Uterus (tissue), 2 donors: ENCODE measurements around the gene ARL13A.

Experiments used
- POLR2A ChIP-seq, 2 donors: fragments of 450-650 bp; IDR thresholded peaks; one replicate each; pipeline ENCODE4 v1.6.1; 2016; ENCODE audit warnings: antibody characterized with exemption in 2 of 2, mild to moderate bottlenecking in 1 of 2, moderate library complexity in 1 of 2
- TF ChIP-seq, protein P1 (sequence below), 4 experiments: fragments of 200-600 bp in 2 of 4; fragments of 450-650 bp in 2 of 4; sonication (generic) in 2 of 4; IDR thresholded peaks; one replicate each; pipeline ENCODE4 v1.5.1; 2016 to 2019; ENCODE audit warnings: antibody characterized with exemption in 4 of 4, mild to moderate bottlenecking in 2 of 4, moderate library complexity in 1 of 4

DNA sequence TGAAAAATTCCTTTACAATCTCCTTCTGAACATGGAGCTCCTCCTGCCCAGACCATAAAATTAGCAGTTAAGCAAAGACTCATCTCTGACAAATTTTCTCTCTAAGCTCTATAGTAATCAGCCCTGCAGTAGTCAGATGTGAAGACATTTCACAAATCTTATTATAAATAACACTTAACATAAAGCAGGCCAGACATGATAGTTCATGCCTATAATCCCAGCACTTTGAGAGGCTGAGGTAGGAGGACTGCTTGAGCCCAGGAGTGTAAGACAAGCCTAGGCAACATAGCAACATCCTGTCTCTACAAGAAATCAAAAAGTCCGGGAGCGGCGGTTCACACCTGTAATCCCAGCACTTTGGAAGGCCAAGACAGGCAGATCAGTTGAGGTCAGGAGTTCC is 52.5 kb downstream of the ARL13A start:
- TF ChIP-seq, protein P1, sequence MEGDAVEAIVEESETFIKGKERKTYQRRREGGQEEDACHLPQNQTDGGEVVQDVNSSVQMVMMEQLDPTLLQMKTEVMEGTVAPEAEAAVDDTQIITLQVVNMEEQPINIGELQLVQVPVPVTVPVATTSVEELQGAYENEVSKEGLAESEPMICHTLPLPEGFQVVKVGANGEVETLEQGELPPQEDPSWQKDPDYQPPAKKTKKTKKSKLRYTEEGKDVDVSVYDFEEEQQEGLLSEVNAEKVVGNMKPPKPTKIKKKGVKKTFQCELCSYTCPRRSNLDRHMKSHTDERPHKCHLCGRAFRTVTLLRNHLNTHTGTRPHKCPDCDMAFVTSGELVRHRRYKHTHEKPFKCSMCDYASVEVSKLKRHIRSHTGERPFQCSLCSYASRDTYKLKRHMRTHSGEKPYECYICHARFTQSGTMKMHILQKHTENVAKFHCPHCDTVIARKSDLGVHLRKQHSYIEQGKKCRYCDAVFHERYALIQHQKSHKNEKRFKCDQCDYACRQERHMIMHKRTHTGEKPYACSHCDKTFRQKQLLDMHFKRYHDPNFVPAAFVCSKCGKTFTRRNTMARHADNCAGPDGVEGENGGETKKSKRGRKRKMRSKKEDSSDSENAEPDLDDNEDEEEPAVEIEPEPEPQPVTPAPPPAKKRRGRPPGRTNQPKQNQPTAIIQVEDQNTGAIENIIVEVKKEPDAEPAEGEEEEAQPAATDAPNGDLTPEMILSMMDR (IDR thresholded peaks at IDR 0.05), result no peak
- TF ChIP-seq POLR2A (IDR thresholded peaks at IDR 0.05), result no peak
